Endometrial microvascular endothelial cells (primary cell): ENCODE data around the gene TRPM1. TPM values are rescaled to one million over a fixed set of nuclear protein-coding genes. Genes with fewer than 3 reads are reported as not detected.

ENCODE experiments used
- in situ Hi-C: cut with HindIII; loops from 2 replicates; pipeline ENCODE4 v1.10.0; 2017; ENCODE audit warnings: low sequenced_read_pairs, low pct_unique_long_range_greater_than_20kb; ENCODE audit errors: inconsistent ontology term
- total RNA-seq: library from RNA; depleted of rRNA; stranded (reverse); fragments of >200 nt; gene quantifications from one replicate; pipeline ENCODE4 v1.2.3, GENCODE V29; 2015; ENCODE audit errors: inconsistent ontology term

TRPM1 gene
- total RNA-seq, 1 donor from 2014 or later = not detected

DNA sequence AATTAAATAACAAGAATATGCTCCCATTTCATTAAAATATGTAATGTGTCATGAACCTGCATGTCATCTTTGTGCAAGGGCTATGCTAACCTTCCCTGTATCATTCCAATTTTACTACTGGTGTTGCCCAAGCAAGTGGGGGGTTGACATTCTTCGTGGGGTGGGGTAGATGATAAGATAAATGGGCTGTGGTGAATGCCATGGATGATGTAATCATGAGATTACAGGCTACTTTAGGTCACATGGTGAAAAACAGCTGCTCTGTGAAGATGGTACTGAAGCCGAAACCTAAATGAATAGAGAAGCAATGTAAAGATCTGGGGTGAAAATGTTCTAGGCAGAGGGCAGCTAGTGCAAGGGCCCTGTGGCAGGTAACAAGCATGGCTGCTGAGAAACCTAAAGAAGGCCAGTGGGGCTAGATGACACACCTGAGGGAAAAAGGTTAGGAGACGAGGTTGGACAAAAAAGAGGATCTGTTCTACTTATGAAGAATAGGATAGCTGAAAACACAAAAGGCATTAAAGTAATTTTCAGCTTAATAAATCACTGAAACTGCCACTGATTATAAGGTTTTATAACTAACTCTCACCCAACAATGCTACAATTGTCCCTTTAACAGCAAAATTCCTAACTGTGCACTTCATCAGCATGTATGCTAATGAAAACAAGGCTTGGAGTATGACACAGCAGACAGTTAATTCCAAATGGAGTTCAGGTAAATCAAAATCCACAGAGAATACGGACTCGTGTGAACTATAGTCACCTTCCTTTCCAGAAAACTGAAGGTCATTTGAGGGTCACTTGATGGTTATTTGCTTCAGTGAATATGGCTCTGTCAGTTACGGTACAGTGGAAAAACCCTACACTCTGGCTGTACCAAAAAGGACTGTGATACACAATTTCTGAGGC lies 145.1 kb downstream of the TRPM1 start:
- in situ Hi-C loops = loop anchor here (25.0 kb wide), 1 partner anchor 156 kb away; the partner anchor contains the start of gene TRPM1

DNA sequence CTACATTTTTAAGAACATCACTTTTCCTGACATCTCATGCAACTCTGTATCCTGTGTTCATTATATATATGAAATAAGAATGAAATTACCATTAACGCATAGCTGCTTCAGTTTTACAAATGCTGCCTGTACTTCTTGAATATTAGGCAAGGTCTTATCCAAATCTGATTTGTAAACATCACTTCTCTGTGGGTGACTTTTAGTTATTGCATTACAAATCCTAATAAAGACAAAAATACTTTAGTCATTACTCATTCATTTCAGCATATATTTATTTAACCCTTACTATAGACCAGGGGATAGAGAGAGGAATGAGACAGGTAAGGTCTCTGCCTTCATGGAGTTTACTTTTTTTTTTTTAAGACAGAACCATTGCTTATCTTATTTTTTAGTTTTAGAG lies 146.9 kb downstream of the TRPM1 start:
- in situ Hi-C loops = loop anchor here (25.0 kb wide), 1 partner anchor 158 kb away; the partner anchor contains the start of gene TRPM1

DNA sequence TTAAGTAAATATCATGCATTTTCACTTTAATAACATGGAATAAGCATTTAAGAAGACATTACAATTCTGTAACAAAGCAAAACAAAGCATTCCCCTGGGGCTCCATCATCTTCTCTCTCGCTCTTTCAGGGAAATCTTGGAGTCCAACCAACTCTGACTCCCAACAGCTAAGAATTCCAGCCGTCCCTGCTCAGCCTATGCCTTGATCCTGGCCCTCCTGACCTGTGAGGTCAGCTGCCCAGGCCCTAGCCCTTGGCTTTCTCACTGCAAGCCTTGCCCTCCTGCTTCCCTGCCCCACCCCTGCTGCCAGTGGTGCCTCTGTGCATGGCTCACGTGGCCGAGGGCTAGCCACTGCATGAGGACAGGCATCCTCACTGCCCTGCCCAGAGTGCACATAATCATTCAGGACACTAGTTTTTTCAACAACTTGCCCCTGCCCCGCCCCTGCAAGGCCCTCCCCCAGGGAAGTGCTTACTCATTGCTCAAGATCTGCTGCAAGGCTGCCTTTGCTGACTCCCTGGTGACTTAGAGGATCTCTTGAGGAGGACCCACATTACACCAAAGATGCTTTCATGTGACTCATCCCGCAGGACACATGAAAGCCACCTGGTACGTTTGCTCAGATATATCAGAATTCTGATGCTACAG lies 147.7 kb downstream of the TRPM1 start:
- in situ Hi-C loops = loop anchor here (25.0 kb wide), 1 partner anchor 158 kb away; the partner anchor contains the start of gene TRPM1

DNA sequence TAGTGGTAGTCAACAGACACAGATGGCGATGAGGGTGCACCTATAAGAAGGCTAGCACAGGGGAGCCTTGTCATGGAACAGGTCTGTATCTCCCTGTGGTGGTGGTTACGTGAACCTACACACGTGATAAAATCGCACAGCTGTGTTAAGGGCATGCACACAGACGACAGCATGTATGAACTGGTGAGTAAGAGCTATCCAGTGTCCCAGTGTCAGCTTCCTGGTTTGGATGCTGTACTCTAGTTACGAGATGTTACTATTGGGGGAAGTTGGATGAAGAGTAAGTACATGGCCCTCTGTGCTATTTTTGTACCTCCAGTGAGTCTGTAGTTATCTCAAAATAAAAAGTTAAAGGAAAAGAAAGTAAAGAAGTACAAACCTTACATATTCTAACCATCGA lies 148.3 kb downstream of the TRPM1 start:
- in situ Hi-C loops = loop anchor here (25.0 kb wide), 1 partner anchor 159 kb away; the partner anchor contains the start of gene TRPM1

Other genes starting within 250 kb of the TRPM1 start
- gene FAN1, start 197.8 kb downstream of the TRPM1 start, total RNA-seq = 14.3 TPM
- 34.8 TPM for gene MTMR10, start 110.1 kb downstream of the TRPM1 start, total RNA-seq
- 21.2 TPM for gene KLF13, start 225.1 kb upstream of the TRPM1 start, total RNA-seq